Measurements from ENCODE around the gene PON2. TPM values are rescaled to one million over a fixed set of nuclear protein-coding genes. Genes with fewer than 3 reads are reported as not detected.

Gene PON2
- total RNA-seq, 1 experiment from 2014 or later = 50.3 TPM

- Histone ChIP-seq H3K4me2 (no peak overlapping the region), H4K20me1 (ENCODE audit: insufficient read depth) (no peaks in the 10 kb centered on the region), H3K4me3 (no peak overlapping the region), H3K9me2 (ENCODE audit: insufficient read depth) (no peaks in the 10 kb centered on the region), H3K4me1 (replicated peaks; ENCODE audit: insufficient read depth) (peaks cover 7% of the 10 kb centered on the region), H3K27me3 (ENCODE audit: insufficient read depth, low read depth) (no peaks in the 10 kb centered on the region), H3K9me3 (ENCODE audit: insufficient read depth, low read depth) (no peaks in the 10 kb centered on the region), H2AFZ (no peak overlapping the region), H3K79me2 (ENCODE audit: low read depth) (0 out of 2 replicates have a peak, but pooled peaks cover 4% of the 10 kb centered on the region), H3F3A (ENCODE audit: insufficient read depth, low read depth) (no peaks in the 10 kb centered on the region; the same call in 1 of the 2 replicates), H3K36me3 (ENCODE audit: low read depth) (no peaks in the 10 kb centered on the region), H3K27ac (no peak overlapping the region)
- ChIA-PET CTCF (no interaction called here), POLR2A (ENCODE audit: unreplicated experiment) (interaction anchor here (0.6 kb wide), 1 partner anchor 18 kb away, joined by 3 read pairs; no protein-coding TSS in a partner anchor)
- no peak for DNase-seq
- intact Hi-C loops (cut with micrococcal nuclease; ENCODE audit: unreplicated experiment) = no loop called here
- BruUV-seq (replicated peaks) = no TSS peak
- TF ChIP-seq, protein P1, sequence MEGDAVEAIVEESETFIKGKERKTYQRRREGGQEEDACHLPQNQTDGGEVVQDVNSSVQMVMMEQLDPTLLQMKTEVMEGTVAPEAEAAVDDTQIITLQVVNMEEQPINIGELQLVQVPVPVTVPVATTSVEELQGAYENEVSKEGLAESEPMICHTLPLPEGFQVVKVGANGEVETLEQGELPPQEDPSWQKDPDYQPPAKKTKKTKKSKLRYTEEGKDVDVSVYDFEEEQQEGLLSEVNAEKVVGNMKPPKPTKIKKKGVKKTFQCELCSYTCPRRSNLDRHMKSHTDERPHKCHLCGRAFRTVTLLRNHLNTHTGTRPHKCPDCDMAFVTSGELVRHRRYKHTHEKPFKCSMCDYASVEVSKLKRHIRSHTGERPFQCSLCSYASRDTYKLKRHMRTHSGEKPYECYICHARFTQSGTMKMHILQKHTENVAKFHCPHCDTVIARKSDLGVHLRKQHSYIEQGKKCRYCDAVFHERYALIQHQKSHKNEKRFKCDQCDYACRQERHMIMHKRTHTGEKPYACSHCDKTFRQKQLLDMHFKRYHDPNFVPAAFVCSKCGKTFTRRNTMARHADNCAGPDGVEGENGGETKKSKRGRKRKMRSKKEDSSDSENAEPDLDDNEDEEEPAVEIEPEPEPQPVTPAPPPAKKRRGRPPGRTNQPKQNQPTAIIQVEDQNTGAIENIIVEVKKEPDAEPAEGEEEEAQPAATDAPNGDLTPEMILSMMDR (conservative IDR thresholded peaks at IDR 0.05) = no peak
- TF ChIP-seq EZH2 (IDR thresholded peaks at IDR 0.05; ENCODE audit: low read depth) = no peak
Observed at GRCh38 chr7:95429241-95429990, 5.4 kb downstream of the PON2 start.

GRCh38 chr7:95427914-95428516, 6.8 kb downstream of the PON2 start:
- Histone ChIP-seq H3K27ac (no peak overlapping the region), H3K9me2 (ENCODE audit: insufficient read depth) (no peaks in the 10 kb centered on the region), H3K27me3 (ENCODE audit: insufficient read depth, low read depth) (no peaks in the 10 kb centered on the region), H3K4me3 (no peak overlapping the region), H3K79me2 (ENCODE audit: low read depth) (0 out of 2 replicates have a peak, but pooled peaks cover 4% of the 10 kb centered on the region), H4K20me1 (ENCODE audit: insufficient read depth) (no peaks in the 10 kb centered on the region), H3K4me1 (replicated peaks; ENCODE audit: insufficient read depth) (peaks cover 7% of the 10 kb centered on the region), H3K4me2 (no peak overlapping the region), H3K36me3 (ENCODE audit: low read depth) (no peaks in the 10 kb centered on the region), H3K9me3 (ENCODE audit: insufficient read depth, low read depth) (no peaks in the 10 kb centered on the region), H3F3A (ENCODE audit: insufficient read depth, low read depth) (no peaks in the 10 kb centered on the region; the same call in 1 of the 2 replicates), H2AFZ (no peak overlapping the region)
- ChIA-PET POLR2A (ENCODE audit: unreplicated experiment) (interaction anchor here (0.7 kb wide), 1 partner anchor 1021 kb away, joined by 6 read pairs; no protein-coding TSS in a partner anchor), CTCF (interaction anchor here (0.6 kb wide), 1 partner anchor 10 kb away, joined by 4 read pairs; no protein-coding TSS in a partner anchor)
- intact Hi-C loops (cut with micrococcal nuclease; ENCODE audit: unreplicated experiment) = no loop called here
- no peak for TF ChIP-seq EZH2 (IDR thresholded peaks at IDR 0.05; ENCODE audit: low read depth)
- TF ChIP-seq, protein P1 (conservative IDR thresholded peaks at IDR 0.05) = no peak
- BruUV-seq (replicated peaks) = no TSS peak
- no peak for DNase-seq

GRCh38 chr7:95427166-95427565, 7.7 kb downstream of the PON2 start:
- TF ChIP-seq EZH2 (IDR thresholded peaks at IDR 0.05; ENCODE audit: low read depth) = no peak
- TF ChIP-seq, protein P1 (conservative IDR thresholded peaks at IDR 0.05) = no peak
- Histone ChIP-seq H3F3A (ENCODE audit: insufficient read depth, low read depth) (no peaks in the 10 kb centered on the region; the same call in 1 of the 2 replicates), H2AFZ (no peak overlapping the region), H3K9me3 (ENCODE audit: insufficient read depth, low read depth) (no peaks in the 10 kb centered on the region), H3K27ac (no peak overlapping the region), H3K4me2 (no peak overlapping the region), H3K9me2 (ENCODE audit: insufficient read depth) (no peaks in the 10 kb centered on the region), H3K36me3 (ENCODE audit: low read depth) (no peaks in the 10 kb centered on the region), H3K79me2 (ENCODE audit: low read depth) (0 out of 2 replicates have a peak, but pooled peaks cover 4% of the 10 kb centered on the region), H3K27me3 (ENCODE audit: insufficient read depth, low read depth) (no peaks in the 10 kb centered on the region), H3K4me3 (no peak overlapping the region), H4K20me1 (ENCODE audit: insufficient read depth) (no peaks in the 10 kb centered on the region), H3K4me1 (replicated peaks; ENCODE audit: insufficient read depth) (peaks cover 7% of the 10 kb centered on the region)
- intact Hi-C loops (cut with micrococcal nuclease; ENCODE audit: unreplicated experiment) = no loop called here
- ChIA-PET CTCF (interaction anchor here (0.7 kb wide), 1 partner anchor 828 kb away, joined by 6 read pairs; no protein-coding TSS in a partner anchor), POLR2A (ENCODE audit: unreplicated experiment) (no interaction called here)
- DNase-seq = no peak
- BruUV-seq (replicated peaks) = no TSS peak
